BLaER1 treated with 17β-estradiol and CSF1 and Interleukin-3, amounts not matched to agents 10 nM and 100 nM (cell line): ENCODE measurements around the gene SEMA3G.

Experiments used
- H3K27ac ChIP-seq, 11 experiments: shearing (Covaris generic); formaldehyde crosslinking; 2 replicates each; pipeline ENCODE4 v1.8.1; 2022
- H3K27me3 ChIP-seq, 11 experiments: shearing (Covaris generic); formaldehyde crosslinking; 2 replicates each; pipeline ENCODE4 v1.8.1; 2022
- H3K36me3 ChIP-seq, 11 experiments: shearing (Covaris generic); formaldehyde crosslinking; 2 replicates each; pipeline ENCODE4 v1.8.1; 2022
- H3K4me1 ChIP-seq, 10 experiments: shearing (Covaris generic); formaldehyde crosslinking; 2 replicates each; pipeline ENCODE4 v1.8.1; 2022
- H3K4me2 ChIP-seq, 11 experiments: shearing (Covaris generic); formaldehyde crosslinking; 2 replicates each; pipeline ENCODE4 v1.8.1; 2022
- H3K4me3 ChIP-seq, 10 experiments: shearing (Covaris generic); formaldehyde crosslinking; 2 replicates each; pipeline ENCODE4 v1.8.1; 2022
- H3K9ac ChIP-seq, 11 experiments: shearing (Covaris generic); formaldehyde crosslinking; 2 replicates each; pipeline ENCODE4 v1.8.1; 2022
- H3K9me3 ChIP-seq, 11 experiments: shearing (Covaris generic); formaldehyde crosslinking; replicated peaks in 1 of 11; 2 replicates each; pipeline ENCODE4 v1.8.1; 2022
- H4K20me1 ChIP-seq, 11 experiments: shearing (Covaris generic); formaldehyde crosslinking; 2 replicates each; pipeline ENCODE4 v1.8.1; 2022
- Cebpa-rat ChIP-seq, 11 experiments: shearing (Covaris generic); IDR thresholded peaks; 2 replicates each; pipeline ENCODE4 v1.8.1; 2022

SEMA3G gene

GRCh38 chr3:52391096-52391495 lies 53.8 kb downstream of the SEMA3G start:
- no peak overlapping the region for H3K9ac ChIP-seq
- peak overlapping the region in 2 of 11 experiments; percentile 48 to 60; a peak in 3 of 22 replicates for H3K27ac ChIP-seq
- no peaks in the 10 kb centered on the region for H3K27me3 ChIP-seq
- H3K36me3 ChIP-seq, result peaks cover 8 to 55% (median 24%) of the 10 kb centered on the region in 11 experiments; a peak in 17 of 22 replicates
- no peak overlapping the region for H3K4me3 ChIP-seq
- no peaks in the 10 kb centered on the region; a peak in 1 of 22 replicates for H4K20me1 ChIP-seq
- H3K9me3 ChIP-seq, result no peaks in the 10 kb centered on the region
- TF ChIP-seq Cebpa-rat (IDR thresholded peaks at IDR 0.05), result no peak
- H3K4me2 ChIP-seq, result no peak overlapping the region; a peak in 1 of 22 replicates
- peaks cover 7 to 29% (median 17%) of the 10 kb centered on the region in 10 experiments; a peak in 17 of 20 replicates for H3K4me1 ChIP-seq

- Histone ChIP-seq H3K4me3 (no peak overlapping the region), H4K20me1 (no peaks in the 10 kb centered on the region), H3K9ac (peak overlapping the region in 2 of 11 experiments; percentile 27 to 42; a peak in 3 of 22 replicates), H3K27ac (peak overlapping the region in 2 of 11 experiments; percentile 22 to 48; a peak in 3 of 22 replicates), H3K4me1 (peaks cover 22 to 44% (median 32%) of the 10 kb centered on the region in 10 experiments), H3K36me3 (peaks cover 8 to 46% (median 23%) of the 10 kb centered on the region in 11 experiments; a peak in 17 of 22 replicates), H3K27me3 (no peaks in the 10 kb centered on the region), H3K9me3 (no peaks in the 10 kb centered on the region), H3K4me2 (peak overlapping the region in 3 of 11 experiments; percentile 46 to 59 (median 55); a peak in 3 of 22 replicates)
- TF ChIP-seq Cebpa-rat (IDR thresholded peaks at IDR 0.05), result no peak
Measured at GRCh38 chr3:52388933-52389332, 56.0 kb downstream of the SEMA3G start.

- no peaks in the 10 kb centered on the region for H3K27me3 ChIP-seq
- H4K20me1 ChIP-seq, result no peaks in the 10 kb centered on the region
- H3K36me3 ChIP-seq, result peaks cover 6 to 41% (median 20%) of the 10 kb centered on the region in 11 experiments; a peak in 17 of 22 replicates
- H3K4me1 ChIP-seq, result peaks cover 27 to 50% (median 37%) of the 10 kb centered on the region in 10 experiments
- H3K27ac ChIP-seq, result 0 out of 22 replicates have a peak overlapping the region, but pooled peaks of 1 of the 11 experiments have one; percentile 36
- H3K9me3 ChIP-seq, result no peaks in the 10 kb centered on the region
- H3K9ac ChIP-seq, result no peak overlapping the region
- H3K4me3 ChIP-seq, result no peak overlapping the region
- TF ChIP-seq Cebpa-rat (IDR thresholded peaks at IDR 0.05), result no peak
- no peak overlapping the region for H3K4me2 ChIP-seq
Measured at GRCh38 chr3:52388348-52388821, 56.5 kb downstream of the SEMA3G start.

- Histone ChIP-seq H4K20me1 (no peaks in the 10 kb centered on the region), H3K9me3 (no peaks in the 10 kb centered on the region), H3K36me3 (peaks cover 0 to 34% (median 14%) of the 10 kb centered on the region in 11 experiments; a peak in 14 of 22 replicates), H3K27ac (peak overlapping the region in 1 of 11 experiments; percentile 36; a peak in 1 of 22 replicates), H3K27me3 (no peaks in the 10 kb centered on the region), H3K4me3 (no peak overlapping the region), H3K9ac (no peak overlapping the region; a peak in 1 of 22 replicates), H3K4me2 (peak overlapping the region in 2 of 11 experiments; percentile 10 to 16; a peak in 1 of 22 replicates), H3K4me1 (peaks cover 30 to 59% (median 46%) of the 10 kb centered on the region in 10 experiments)
- no peak for TF ChIP-seq Cebpa-rat (IDR thresholded peaks at IDR 0.05)
Measured at GRCh38 chr3:52387481-52387880, 57.4 kb downstream of the SEMA3G start.

GRCh38 chr3:52385157-52385556 lies 59.7 kb downstream of the SEMA3G start:
- Histone ChIP-seq H3K9ac (peak overlapping the region in 4 of 11 experiments; percentile 22 to 62 (median 58); a peak in 5 of 22 replicates), H3K27me3 (no peaks in the 10 kb centered on the region), H3K36me3 (peaks cover 0 to 13% (median 0%) of the 10 kb centered on the region in 11 experiments; a peak in 1 of 22 replicates), H3K4me1 (peaks cover 29 to 61% (median 41%) of the 10 kb centered on the region in 10 experiments), H3K9me3 (no peaks in the 10 kb centered on the region), H4K20me1 (no peaks in the 10 kb centered on the region), H3K4me2 (peak overlapping the region in 10 of 11 experiments; percentile 62 to 86 (median 79); a peak in 18 of 22 replicates), H3K4me3 (no peak overlapping the region), H3K27ac (peak overlapping the region in 4 of 11 experiments; percentile 64 to 77 (median 73); a peak in 4 of 22 replicates)
- no peak for TF ChIP-seq Cebpa-rat (IDR thresholded peaks at IDR 0.05)

- Histone ChIP-seq H3K36me3 (peaks cover 0 to 11% (median 0%) of the 10 kb centered on the region in 11 experiments; a peak in 1 of 22 replicates), H4K20me1 (no peaks in the 10 kb centered on the region), H3K27ac (peak overlapping the region in 10 of 11 experiments; percentile 25 to 78 (median 61); a peak in 20 of 22 replicates), H3K4me1 (peaks cover 20 to 51% (median 32%) of the 10 kb centered on the region in 10 experiments), H3K4me3 (no peak overlapping the region), H3K9me3 (no peaks in the 10 kb centered on the region), H3K9ac (peak overlapping the region in 10 of 11 experiments; percentile 22 to 62 (median 56); a peak in 17 of 22 replicates), H3K4me2 (peak overlapping the region; percentile 62 to 86 (median 79)), H3K27me3 (no peaks in the 10 kb centered on the region)
- TF ChIP-seq Cebpa-rat (IDR thresholded peaks at IDR 0.05), result no peak
Measured at GRCh38 chr3:52384019-52384761, 60.7 kb downstream of the SEMA3G start.

GRCh38 chr3:52383446-52383845 lies 61.5 kb downstream of the SEMA3G start:
- H4K20me1 ChIP-seq, result no peaks in the 10 kb centered on the region; a peak in 1 of 22 replicates
- TF ChIP-seq Cebpa-rat (IDR thresholded peaks at IDR 0.05), result no peak
- H3K4me2 ChIP-seq, result peak overlapping the region; percentile 62 to 86 (median 79)
- H3K36me3 ChIP-seq, result 0 out of 22 replicates have a peak, but pooled peaks cover 0 to 7% (median 0%) of the 10 kb centered on the region in 11 experiments
- peak overlapping the region in 8 of 11 experiments; percentile 22 to 62 (median 58); a peak in 13 of 22 replicates for H3K9ac ChIP-seq
- H3K4me3 ChIP-seq, result no peak overlapping the region
- peaks cover 19 to 54% (median 34%) of the 10 kb centered on the region in 10 experiments for H3K4me1 ChIP-seq
- no peaks in the 10 kb centered on the region for H3K27me3 ChIP-seq
- no peaks in the 10 kb centered on the region for H3K9me3 ChIP-seq
- H3K27ac ChIP-seq, result peak overlapping the region in 10 of 11 experiments; percentile 25 to 78 (median 61); a peak in 20 of 22 replicates
